Measurements from ENCODE around the gene MAST4. TPM values are rescaled to one million over a fixed set of nuclear protein-coding genes. Genes with fewer than 3 reads are reported as not detected.

MAST4 gene
- total and polyA plus RNA-seq, 2 of the 13 experiments (the other 11 are each of a cell fraction or from before 2014, with no cell fraction given), result 3.4 to 3.7 TPM

DNA sequence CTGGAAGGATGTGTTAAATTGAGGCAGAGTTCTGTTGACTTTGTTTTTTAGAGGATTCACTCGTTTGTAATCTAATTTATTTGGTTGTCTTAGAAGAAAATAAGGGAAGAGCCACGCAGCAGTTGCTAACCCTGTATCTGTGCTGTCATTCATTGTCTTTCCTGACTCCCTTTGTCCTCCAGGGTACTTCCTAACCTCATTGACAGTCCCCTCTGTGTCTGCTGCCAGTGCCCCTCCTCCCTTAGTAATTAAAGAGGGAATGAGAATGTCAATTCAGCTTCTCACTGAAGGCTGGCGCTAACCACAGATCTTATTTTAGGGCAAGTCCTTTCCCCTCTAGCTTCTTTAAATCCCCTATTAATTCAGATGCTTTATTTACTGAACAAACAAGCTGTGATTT lies 84.0 kb downstream of the MAST4 start:
- TF ChIP-seq ZNF510 (CRISPR knock-in tag; IDR thresholded peaks at IDR 0.05; ENCODE audit: low read depth) (no peak), MEIS2 (CRISPR knock-in tag; IDR thresholded peaks at IDR 0.05) (no peak), ELF1 (CRISPR knock-in tag; IDR thresholded peaks at IDR 0.05) (no peak), SP140L (CRISPR knock-in tag; IDR thresholded peaks at IDR 0.05; ENCODE audit: borderline replicate concordance) (no peak), SATB2 (CRISPR knock-in tag; IDR thresholded peaks at IDR 0.05) (no peak), SSRP1 (CRISPR knock-in tag; IDR thresholded peaks at IDR 0.05) (no peak), RXRA (CRISPR knock-in tag; IDR thresholded peaks at IDR 0.05) (no peak), ZNF746 (CRISPR knock-in tag; IDR thresholded peaks at IDR 0.05) (no peak), RBAK (CRISPR knock-in tag; IDR thresholded peaks at IDR 0.05) (no peak), RAD21 (CRISPR knock-in tag; IDR thresholded peaks at IDR 0.05) (no peak), HDAC2 (CRISPR knock-in tag; IDR thresholded peaks at IDR 0.05) (no peak), ZNF441 (CRISPR knock-in tag; IDR thresholded peaks at IDR 0.05; ENCODE audit: borderline replicate concordance) (no peak)
- TF ChIP-seq, protein P1, sequence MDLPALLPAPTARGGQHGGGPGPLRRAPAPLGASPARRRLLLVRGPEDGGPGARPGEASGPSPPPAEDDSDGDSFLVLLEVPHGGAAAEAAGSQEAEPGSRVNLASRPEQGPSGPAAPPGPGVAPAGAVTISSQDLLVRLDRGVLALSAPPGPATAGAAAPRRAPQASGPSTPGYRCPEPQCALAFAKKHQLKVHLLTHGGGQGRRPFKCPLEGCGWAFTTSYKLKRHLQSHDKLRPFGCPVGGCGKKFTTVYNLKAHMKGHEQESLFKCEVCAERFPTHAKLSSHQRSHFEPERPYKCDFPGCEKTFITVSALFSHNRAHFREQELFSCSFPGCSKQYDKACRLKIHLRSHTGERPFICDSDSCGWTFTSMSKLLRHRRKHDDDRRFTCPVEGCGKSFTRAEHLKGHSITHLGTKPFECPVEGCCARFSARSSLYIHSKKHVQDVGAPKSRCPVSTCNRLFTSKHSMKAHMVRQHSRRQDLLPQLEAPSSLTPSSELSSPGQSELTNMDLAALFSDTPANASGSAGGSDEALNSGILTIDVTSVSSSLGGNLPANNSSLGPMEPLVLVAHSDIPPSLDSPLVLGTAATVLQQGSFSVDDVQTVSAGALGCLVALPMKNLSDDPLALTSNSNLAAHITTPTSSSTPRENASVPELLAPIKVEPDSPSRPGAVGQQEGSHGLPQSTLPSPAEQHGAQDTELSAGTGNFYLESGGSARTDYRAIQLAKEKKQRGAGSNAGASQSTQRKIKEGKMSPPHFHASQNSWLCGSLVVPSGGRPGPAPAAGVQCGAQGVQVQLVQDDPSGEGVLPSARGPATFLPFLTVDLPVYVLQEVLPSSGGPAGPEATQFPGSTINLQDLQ (CRISPR knock-in tag; IDR thresholded peaks at IDR 0.05), result no peak
- TF ChIP-seq, protein P2, sequence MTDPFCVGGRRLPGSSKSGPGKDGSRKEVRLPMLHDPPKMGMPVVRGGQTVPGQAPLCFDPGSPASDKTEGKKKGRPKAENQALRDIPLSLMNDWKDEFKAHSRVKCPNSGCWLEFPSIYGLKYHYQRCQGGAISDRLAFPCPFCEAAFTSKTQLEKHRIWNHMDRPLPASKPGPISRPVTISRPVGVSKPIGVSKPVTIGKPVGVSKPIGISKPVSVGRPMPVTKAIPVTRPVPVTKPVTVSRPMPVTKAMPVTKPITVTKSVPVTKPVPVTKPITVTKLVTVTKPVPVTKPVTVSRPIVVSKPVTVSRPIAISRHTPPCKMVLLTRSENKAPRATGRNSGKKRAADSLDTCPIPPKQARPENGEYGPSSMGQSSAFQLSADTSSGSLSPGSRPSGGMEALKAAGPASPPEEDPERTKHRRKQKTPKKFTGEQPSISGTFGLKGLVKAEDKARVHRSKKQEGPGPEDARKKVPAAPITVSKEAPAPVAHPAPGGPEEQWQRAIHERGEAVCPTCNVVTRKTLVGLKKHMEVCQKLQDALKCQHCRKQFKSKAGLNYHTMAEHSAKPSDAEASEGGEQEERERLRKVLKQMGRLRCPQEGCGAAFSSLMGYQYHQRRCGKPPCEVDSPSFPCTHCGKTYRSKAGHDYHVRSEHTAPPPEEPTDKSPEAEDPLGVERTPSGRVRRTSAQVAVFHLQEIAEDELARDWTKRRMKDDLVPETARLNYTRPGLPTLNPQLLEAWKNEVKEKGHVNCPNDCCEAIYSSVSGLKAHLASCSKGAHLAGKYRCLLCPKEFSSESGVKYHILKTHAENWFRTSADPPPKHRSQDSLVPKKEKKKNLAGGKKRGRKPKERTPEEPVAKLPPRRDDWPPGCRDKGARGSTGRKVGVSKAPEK (CRISPR knock-in tag; IDR thresholded peaks at IDR 0.05; ENCODE audit: borderline replicate concordance), result no peak
- TF ChIP-seq, protein P3, sequence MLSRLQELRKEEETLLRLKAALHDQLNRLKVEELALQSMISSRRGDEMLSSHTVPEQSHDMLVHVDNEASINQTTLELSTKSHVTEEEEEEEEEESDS (CRISPR knock-in tag; IDR thresholded peaks at IDR 0.05; ENCODE audit: borderline replicate concordance), result no peak
- TF ChIP-seq, protein P4, sequence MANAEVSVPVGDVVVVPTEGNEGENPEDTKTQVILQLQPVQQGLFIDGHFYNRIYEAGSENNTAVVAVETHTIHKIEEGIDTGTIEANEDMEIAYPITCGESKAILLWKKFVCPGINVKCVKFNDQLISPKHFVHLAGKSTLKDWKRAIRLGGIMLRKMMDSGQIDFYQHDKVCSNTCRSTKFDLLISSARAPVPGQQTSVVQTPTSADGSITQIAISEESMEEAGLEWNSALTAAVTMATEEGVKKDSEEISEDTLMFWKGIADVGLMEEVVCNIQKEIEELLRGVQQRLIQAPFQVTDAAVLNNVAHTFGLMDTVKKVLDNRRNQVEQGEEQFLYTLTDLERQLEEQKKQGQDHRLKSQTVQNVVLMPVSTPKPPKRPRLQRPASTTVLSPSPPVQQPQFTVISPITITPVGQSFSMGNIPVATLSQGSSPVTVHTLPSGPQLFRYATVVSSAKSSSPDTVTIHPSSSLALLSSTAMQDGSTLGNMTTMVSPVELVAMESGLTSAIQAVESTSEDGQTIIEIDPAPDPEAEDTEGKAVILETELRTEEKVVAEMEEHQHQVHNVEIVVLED (CRISPR knock-in tag; IDR thresholded peaks at IDR 0.05; ENCODE audit: borderline replicate concordance), result no peak
- TF ChIP-seq, protein P5, sequence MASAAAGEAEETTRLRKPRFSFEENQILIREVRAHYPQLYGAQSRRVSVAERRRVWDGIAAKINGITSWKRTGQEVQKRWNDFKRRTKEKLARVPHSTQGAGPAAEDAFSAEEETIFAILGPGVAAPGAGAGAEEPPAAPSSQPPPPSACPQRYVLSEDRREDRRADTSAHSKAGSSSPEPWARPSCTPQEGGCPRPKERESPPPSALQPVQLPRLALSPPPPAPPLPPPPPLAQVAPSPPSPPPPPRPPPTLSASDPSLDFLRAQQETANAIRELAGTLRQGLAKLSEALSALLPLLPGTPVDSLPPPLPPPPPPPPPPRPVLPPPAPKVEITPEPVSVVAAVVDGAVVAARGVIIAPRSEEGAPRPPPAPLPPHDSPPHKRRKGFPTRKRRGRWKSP (CRISPR knock-in tag; IDR thresholded peaks at IDR 0.05), result no peak
- Histone ChIP-seq H2AFZ (ENCODE audit: low read length) (no peak overlapping the region), H4K20me1 (ENCODE audit: insufficient read depth, low read length) (no peaks in the 10 kb centered on the region), H3K4me1 (ENCODE audit: insufficient read depth, low read length) (no peaks in the 10 kb centered on the region), H3K27ac (ENCODE audit: extremely low read length, insufficient read depth, low read length) (no peak overlapping the region), H3K27me3 (ENCODE audit: control insufficient read depth in 1 of 2, insufficient read depth in 2 of 2, low read length in 2 of 2) (no peaks in the 10 kb centered on the region), H3K4me2 (ENCODE audit: low read depth, low read length) (no peak overlapping the region), H3K4me3 (replicated peaks in 1 of 3; ENCODE audit: insufficient read depth in 1 of 3, low read depth in 2 of 3, low read length in 3 of 3) (no peak overlapping the region), H3K9me3 (ENCODE audit: low read length) (no peaks in the 10 kb centered on the region), H3K9ac (ENCODE audit: insufficient read depth, low read depth, low read length) (no peak overlapping the region), H3K36me3 (replicated peaks in 1 of 2; ENCODE audit: control insufficient read depth in 1 of 2, insufficient read depth in 2 of 2, low read length in 2 of 2) (no peaks in the 10 kb centered on the region), H3K79me2 (ENCODE audit: insufficient read depth, low read length) (no peaks in the 10 kb centered on the region)
- FAIRE-seq (no peak), ATAC-seq (no peak), DNase-seq (ENCODE audit: low spot score) (no peak)
- POLR2A ChIA-PET, result no interaction called here
- CTCF ChIA-PET (ENCODE audit: low intra/inter-chr PET ratio, low total read pairs), result no interaction called here
- 2% methylated on average over 3 of the region's 3 CpGs for WGBS (ENCODE audit: low lambda C conversion rate)
- in situ Hi-C loops (cut with HindIII; ENCODE audit: extremely low pct_ligation_motif_present, low pct_unique_long_range_greater_than_20kb) (no loop called here), intact Hi-C loops (cut with micrococcal nuclease; ENCODE audit: unreplicated experiment) (loop anchor here (2.0 kb wide), 1 partner anchor 77 kb away; no protein-coding TSS in a partner anchor)
- BruUV-seq (replicated peaks), result no TSS peak

Measured in HepG2 (cell line).